NCI-H1436 treated with DMSO at 0.1 percent for 48 hours (cell line): ENCODE results near the gene FHIT.
"Not testable (repeated sequence)": the region's sequence is repeated elsewhere in the genome, so short reads cannot be mapped to it uniquely, and the experiment has no call there.

Experiments used
- DNase-seq: peaks from one replicate; lab custom pipeline; 2025; lab: John Stamatoyannopoulos, UW

The FHIT gene

DNA sequence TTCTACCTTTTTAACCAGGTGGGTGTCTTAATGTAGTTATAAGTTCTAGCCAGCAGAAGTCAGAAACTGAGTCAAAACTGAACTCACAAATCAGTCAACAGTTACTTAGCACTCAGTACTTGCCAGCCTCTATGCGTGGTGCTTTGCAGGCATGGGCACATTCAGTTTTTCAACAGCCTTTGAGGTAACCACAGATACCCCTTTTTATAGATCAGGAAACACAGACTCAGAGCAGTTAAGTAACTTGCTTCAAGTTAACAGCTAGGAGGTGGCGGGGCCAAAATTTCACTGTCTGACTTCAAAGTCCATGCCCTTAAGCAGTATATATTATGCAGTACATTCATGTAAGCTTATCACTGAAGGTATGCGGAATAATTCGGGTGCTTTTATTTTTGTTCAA, 139.4 kb downstream of the FHIT start:
- DNase-seq, result no peak

- no peak for DNase-seq
Measured at GRCh38 chr3:61110576-61110975, 140.7 kb downstream of the FHIT start.

DNA sequence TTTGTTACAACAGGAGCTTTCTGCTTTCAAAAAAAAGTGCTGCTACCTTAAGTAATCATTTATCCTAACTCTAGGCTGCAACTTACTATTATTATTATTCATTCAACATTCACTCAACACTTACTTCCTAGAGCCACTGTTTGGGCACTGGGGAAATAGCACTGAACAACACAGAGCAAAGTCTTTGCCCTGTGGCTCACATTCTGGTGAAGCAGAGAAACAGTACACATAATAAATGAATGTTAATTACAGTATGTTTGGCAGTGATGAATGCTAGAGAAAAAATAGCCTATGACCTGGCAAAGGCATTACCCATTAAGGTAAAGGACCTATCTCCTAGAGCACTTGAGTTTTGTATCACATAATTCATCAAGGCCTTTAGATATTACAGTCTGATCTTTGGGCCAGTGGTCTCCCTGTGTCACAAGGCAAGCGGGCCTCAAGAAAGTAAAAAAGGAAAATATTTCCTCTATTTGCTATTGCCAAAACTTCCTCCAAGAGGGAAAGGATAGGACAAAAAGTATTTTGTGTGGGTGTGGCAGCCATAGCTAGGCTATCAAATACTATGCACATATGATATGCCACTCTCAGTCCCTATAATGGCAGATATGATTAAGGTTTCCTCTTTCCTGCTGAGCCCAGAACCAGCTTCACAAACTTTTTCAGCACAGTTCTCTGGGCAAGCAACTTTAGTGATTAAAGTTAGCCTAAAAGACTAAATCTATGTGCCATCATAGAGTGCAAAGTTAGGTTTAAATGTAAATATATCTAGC, 142.8 kb downstream of the FHIT start:
- DNase-seq, result no peak

GRCh38 chr3:61094608-61095007, 156.6 kb downstream of the FHIT start:
- no peak for DNase-seq

- DNase-seq, result no peak
Measured at GRCh38 chr3:61093364-61093763, 157.9 kb downstream of the FHIT start.

DNA sequence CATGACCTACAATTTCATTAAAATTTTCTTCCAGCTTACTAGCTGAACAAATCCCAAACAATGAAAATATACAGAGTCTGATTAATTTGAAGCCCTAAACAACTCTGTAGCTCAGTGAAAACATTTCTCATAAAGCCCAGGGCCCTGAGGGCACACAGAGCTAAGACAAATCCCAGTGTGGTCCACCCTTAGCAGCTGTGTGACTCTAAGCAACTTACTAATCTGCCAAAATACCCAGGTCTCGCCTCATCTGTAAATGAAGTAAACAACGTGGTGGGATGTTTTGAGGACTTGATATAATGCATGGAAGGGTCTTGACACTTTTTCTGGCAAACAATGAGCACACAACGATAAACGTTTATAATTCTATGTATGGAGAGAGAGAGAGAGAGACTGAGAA, 158.4 kb downstream of the FHIT start:
- DNase-seq, result no peak

GRCh38 chr3:61090389-61091169, 160.7 kb downstream of the FHIT start:
- no peak for DNase-seq

- no peak for DNase-seq
Measured at GRCh38 chr3:61087465-61087864, 163.8 kb downstream of the FHIT start.

- DNase-seq, result no peak
Measured at GRCh38 chr3:61081554-61081953, 169.7 kb downstream of the FHIT start.

DNA sequence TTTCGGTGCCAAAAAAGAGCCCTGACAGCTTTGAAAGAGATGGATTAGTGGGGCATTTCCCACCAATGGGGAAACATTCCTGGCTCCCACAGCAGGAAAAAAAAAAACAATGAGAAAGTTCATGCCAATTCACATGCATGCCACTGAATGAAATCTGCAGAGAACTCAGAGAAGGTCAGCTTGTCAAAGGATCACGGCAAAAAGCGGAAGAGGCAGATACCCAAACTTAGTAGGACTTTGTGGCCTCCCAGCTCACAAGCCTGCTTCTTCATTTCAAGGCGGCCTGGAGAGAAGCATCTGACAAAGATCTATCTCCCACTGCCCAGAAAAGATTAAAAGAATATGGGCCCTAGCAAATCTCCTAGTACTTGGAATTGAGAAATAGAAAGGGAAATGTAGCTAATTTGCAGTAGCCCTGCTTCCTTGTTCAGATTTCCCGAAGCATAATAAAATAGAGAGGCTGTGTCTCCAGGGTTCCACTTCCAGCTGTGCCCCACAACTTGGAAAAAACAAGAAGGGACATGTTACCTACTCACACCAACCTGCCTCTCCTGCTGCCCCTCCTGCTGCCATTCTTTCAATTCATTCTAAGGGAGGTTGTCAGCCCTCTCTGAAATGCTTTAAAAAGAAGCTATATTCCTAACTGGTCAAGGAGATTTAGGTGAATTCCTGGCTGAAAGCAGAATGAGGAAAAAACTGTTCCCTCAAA, 170.4 kb downstream of the FHIT start:
- DNase-seq, result no peak

DNA sequence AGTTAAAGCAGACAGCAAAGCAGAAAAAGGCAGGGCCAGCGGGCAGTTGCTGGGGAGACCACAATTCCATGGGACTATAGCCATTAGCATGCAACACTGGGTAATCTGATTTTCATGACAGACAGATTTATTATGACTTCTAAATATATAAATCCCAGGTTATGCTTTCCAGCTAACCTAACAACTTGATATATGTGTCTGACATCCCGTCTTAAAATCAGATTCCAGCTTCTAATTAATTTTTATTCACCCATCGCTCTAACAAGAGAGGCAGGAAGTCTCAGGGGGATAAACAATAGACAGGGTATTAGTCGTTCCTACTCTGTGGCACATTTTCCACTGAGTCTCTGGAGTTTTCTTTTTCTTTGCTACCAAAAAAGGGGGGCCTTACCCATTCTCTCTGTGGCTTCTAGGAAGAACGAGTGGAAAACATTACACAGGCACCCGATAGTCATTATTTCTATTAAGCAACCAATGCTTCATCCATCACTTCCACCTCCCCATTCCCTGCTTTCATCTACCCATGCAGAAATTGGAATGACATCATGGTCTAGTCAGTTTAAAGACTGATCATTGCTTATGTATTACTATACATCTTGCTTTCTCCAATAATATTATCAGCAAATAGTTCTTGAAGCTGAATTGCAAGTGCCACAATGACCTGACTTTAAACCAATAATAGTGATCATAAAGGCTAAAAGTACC, 173.1 kb downstream of the FHIT start:
- DNase-seq, result no peak

DNA sequence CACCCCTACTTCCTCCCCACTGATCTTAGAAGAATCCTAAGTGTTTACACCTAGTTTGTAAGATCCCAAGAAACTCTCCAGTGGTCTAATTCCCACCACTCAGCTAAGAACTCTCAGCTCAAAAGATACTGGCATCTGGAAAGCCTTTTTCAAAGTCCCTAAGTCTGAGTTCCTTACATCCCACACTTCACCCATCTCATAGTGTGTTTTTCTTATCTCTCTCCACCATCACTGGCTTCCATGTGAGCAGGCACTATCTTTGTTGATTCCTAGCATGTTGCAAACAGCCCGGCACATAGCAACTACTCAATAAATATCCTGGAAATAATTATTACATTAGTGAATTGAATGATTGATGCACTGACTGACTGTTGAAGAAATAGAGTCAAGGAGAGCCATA, 173.7 kb downstream of the FHIT start:
- DNase-seq, result no peak

- DNase-seq, result no peak
Measured at GRCh38 chr3:61074783-61075182, 176.5 kb downstream of the FHIT start.

DNA sequence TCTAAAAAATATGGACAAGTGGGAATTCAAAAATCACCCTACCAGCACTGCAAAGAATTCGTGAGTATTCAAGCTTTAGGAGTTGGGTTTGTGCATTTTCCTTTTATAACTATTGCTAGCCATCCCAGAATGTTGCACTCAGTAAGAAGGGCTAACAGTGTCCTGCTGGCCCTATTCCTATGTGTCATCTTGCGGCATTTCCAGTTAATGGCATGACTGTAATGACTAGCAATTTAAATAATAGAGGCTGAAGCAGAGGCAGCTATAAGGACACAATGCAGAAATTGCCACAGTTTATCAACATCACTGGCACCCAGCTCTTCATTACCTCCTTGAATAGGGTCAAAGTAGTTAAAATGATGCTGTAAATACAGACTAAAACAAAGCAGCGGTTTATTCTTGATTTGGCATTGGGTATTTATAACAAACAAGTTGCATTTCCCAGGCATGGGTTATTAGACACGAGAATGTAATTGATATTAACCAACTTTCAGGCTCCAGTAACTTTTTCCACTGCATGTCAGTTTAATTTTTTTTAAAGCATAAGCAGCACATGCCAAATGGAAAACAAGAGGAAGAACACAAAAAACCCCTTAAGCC, 177.6 kb downstream of the FHIT start:
- DNase-seq, result no peak

DNA sequence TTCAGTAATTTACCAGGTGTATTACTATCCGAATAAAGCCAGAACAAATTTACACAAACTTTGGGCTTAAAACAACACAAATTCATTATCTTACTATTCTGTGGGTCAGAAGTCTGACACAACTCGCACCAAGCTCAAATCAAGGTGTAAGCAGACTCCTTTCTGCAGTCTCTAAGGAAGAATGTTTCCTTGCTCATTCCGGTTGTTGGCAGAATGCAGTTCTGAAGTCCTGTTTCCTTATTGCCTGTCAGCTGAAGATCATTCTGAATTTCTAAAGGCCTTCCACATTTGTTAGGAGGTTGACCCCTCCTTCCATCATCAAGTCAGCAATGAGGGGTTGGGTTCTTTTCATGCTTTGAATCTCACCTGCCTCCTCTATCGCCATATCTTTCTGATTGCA, 183.2 kb downstream of the FHIT start:
- DNase-seq, result no peak

- DNase-seq, result no peak
Measured at GRCh38 chr3:61066800-61067199, 184.5 kb downstream of the FHIT start.

DNA sequence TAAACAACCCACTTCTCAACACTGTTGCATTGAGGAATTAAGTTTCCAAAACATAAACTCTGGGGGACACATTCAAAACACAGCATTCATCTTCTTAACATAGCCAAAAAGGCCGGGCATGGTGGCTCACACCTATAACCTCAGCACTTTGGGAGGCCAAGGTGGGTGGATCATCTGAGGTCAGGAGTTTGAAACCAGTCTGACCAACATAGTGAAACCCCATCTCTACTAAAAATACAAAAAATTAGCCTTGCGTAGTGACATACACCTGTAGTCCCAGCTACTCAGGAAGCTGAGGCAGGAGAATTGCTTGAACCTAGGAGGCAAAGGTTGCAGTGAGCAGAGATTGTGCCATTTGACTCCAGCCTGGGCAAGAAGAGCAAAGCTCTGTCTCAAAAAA, 185.0 kb downstream of the FHIT start:
- not testable (repeated sequence) for DNase-seq

DNA sequence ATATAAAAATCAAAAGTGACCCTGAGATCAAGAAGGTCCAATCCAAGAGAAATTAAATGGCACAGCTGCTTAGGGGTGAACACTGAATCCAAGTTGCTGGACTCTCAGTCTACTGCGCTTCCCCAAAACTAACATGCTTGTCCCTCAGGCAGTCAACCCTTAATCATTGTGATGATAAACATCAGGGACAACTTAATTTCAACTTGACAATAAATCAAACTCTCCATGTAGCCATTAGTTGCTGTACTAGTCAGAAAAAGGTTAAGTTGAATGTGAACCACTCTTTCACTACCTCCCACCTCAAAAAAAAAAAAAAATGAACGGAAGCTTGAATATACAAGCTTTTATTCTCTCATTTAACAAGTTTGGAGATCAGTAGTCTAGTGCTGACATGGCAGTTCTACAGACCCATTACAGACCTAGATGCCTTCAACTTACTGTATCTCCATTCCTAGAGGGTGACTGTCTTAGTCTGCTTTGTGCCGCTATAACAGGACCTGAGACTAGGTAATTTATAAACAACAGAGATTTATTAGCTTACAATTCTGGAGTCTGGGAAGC, 185.7 kb downstream of the FHIT start:
- no peak for DNase-seq

GRCh38 chr3:61061092-61061723, 190.0 kb downstream of the FHIT start:
- no peak for DNase-seq

GRCh38 chr3:61060411-61060861, 190.8 kb downstream of the FHIT start:
- DNase-seq, result no peak

GRCh38 chr3:61058836-61059235, 192.4 kb downstream of the FHIT start:
- no peak for DNase-seq
